NB4 (cell line): Measurements from ENCODE around the gene FAM53B.

ENCODE experiments used
- DNase-seq: peaks from one replicate; pipeline ENCODE4 v3.0.0; 2010; ENCODE audit warnings: low read depth
- H3K4me3 ChIP-seq: one replicate; pipeline ENCODE4 v1.5.1; 2011; ENCODE audit warnings: mild to moderate bottlenecking, low read depth, low read length, moderate library complexity
- MYC ChIP-seq: IDR thresholded peaks from 2 replicates; pipeline ENCODE4 v1.6.1; 2011; ENCODE audit warnings: low read depth, low read length
- POLR2A ChIP-seq: IDR thresholded peaks from 2 replicates; pipeline ENCODE4 v1.6.1; 2011; ENCODE audit warnings: mild to moderate bottlenecking; ENCODE audit not compliant: insufficient read length; ENCODE audit errors: extremely low read depth
- TF ChIP-seq, protein P1 (sequence below): IDR thresholded peaks from 2 replicates; pipeline ENCODE4 v1.6.1; 2011; ENCODE audit warnings: low read depth, low read length
- TF ChIP-seq, protein P2 (sequence below): IDR thresholded peaks from one replicate; pipeline ENCODE4 v1.5.1; 2012; ENCODE audit warnings: low read depth, low read length

The FAM53B gene

DNA sequence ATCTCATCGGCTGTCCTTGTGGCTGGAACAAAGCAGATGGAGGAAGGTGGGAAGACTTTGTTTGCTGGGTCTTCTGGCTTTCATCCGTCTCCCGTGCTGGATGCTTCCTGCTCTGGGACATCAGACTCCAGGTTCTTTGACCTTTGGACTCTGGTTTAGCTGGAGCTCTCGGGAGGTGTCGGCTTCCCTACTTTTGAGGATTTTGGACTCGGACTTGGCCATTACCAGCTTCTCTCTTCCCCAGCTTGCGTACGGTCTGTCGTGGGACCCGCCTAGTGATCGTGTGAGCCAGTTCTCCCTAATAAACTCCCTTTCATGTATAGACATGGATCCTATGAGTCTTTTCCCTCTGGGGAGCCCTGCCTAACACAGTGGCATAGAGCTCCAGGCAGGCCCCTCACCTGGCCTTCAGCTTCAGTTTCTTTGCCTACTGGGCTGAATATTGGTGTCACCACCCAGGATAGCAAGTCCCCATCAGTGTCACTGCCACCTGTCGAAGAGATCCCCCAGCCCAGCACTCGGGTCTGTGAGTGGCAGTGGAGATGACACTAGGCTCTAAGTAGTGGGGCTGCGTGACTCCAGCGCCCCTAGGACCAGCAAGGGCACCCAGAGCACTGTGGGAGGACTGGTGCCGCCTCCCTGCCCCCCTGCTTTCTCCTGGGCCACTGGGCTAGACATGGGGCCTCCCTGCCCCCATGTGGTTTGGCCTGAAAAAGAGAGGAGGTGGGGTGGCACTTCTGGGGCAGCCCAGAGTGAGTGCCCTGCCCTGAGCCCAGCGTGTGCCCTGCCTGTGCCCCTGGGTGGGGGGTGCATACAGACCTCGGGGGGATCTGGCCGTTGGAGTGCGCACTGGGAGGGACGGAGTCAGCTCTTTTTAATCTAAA lies 147.0 kb downstream of the FAM53B start:
- TF ChIP-seq MYC (no peak), POLR2A (no peak)
- TF ChIP-seq, protein P1, sequence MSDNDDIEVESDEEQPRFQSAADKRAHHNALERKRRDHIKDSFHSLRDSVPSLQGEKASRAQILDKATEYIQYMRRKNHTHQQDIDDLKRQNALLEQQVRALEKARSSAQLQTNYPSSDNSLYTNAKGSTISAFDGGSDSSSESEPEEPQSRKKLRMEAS, result no peak
- TF ChIP-seq, protein P2, sequence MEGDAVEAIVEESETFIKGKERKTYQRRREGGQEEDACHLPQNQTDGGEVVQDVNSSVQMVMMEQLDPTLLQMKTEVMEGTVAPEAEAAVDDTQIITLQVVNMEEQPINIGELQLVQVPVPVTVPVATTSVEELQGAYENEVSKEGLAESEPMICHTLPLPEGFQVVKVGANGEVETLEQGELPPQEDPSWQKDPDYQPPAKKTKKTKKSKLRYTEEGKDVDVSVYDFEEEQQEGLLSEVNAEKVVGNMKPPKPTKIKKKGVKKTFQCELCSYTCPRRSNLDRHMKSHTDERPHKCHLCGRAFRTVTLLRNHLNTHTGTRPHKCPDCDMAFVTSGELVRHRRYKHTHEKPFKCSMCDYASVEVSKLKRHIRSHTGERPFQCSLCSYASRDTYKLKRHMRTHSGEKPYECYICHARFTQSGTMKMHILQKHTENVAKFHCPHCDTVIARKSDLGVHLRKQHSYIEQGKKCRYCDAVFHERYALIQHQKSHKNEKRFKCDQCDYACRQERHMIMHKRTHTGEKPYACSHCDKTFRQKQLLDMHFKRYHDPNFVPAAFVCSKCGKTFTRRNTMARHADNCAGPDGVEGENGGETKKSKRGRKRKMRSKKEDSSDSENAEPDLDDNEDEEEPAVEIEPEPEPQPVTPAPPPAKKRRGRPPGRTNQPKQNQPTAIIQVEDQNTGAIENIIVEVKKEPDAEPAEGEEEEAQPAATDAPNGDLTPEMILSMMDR, result no peak
- H3K4me3 ChIP-seq, result no peak overlapping the region
- no peak for DNase-seq

DNA sequence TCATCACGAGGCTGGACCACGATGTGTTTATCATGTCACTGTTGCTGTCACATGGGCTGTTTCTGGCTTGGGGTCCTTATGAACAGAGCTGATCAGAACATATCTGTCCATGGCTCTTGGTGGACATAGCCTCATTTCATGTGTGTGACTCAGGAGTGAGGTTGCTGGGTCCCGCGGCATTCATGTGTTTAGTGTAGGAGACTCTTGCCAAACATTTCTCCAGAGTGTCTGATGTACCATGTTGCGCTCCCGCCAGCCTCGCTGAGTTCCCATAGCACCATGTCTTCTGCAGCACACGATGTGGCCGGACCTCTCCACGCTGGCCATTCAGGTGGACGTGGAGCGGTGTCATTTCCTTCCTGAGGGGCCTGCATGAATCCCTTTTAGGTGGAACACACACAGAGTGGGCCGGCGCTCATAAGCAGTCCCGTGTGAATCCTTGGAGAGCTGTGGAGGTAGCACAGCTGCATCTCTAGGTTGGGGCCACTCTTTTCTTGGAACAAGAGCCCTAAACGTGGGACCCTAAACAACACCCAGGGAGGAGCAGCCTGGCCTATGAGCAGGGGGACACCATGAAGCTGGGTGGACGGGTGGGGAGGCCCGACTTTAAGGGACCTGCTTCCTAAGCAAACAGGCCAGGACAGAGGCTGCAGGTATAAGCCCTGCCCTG lies 147.9 kb downstream of the FAM53B start:
- no peak for DNase-seq
- H3K4me3 ChIP-seq, result no peak overlapping the region
- no peak for TF ChIP-seq POLR2A
- TF ChIP-seq, protein P2, result no peak
- TF ChIP-seq, protein P1, result no peak
- no peak for TF ChIP-seq MYC

DNA sequence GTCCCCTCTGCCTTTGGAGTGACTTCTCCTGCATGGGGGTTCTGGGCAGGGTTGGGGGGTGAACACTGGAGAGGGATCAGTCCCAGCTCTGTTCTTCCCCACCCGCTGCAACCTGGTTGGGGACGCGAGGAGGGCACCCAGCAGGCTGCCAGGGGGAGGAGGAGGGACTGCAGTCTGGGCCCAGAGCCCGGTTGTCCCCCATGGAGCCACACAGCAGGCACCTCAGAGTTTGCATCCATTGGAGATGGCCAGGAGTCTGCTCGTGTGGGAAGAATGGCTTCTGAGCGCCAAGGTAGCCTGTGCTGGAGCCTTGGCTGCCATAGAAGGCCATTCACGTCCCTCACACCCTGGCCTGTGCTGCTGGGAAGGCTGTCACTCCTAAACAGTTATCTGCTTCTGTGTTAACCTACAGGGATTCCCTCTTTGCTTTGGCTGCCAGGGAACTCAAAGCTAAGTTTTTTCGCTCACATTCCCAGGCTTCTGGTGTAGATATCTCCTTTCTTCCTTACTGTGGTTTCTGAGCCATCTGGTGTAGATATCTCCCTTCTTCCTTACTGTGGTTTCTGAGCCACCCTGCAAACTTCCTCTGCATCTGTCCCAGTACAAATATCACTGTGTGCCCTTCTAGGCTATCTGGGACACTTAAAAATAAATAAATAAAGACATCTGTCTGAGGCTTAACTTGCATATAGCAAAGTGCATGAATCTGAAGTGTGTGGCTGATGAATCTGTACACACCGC lies 148.9 kb downstream of the FAM53B start:
- TF ChIP-seq, protein P2, result no peak
- TF ChIP-seq POLR2A, result no peak
- TF ChIP-seq, protein P1, result no peak
- TF ChIP-seq MYC, result no peak
- H3K4me3 ChIP-seq, result no peak overlapping the region
- DNase-seq, result peak; percentile 57

DNA sequence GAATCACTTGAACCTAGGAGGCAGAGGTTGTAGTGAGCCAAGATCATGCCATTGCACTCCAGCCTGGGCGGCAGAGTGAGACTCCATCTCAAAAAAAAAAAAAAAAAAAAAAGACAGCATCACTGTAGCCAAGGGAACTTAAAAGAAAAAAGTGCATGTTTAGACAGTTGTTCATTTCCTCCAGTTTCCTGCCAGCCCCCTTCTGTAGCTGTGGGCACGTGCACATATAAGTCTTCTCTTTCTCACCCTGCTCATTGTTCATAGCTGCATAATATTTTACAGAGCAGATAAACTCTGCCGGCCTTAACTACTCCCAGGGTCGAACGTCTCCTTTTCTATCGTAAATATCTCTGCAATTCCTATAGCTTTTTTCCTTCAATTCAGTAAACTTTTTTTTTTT lies 149.9 kb downstream of the FAM53B start:
- no peak for DNase-seq
- H3K4me3 ChIP-seq, result no peak overlapping the region
- TF ChIP-seq MYC (no peak), POLR2A (no peak)
- TF ChIP-seq, protein P2, result no peak
- TF ChIP-seq, protein P1, result no peak

DNA sequence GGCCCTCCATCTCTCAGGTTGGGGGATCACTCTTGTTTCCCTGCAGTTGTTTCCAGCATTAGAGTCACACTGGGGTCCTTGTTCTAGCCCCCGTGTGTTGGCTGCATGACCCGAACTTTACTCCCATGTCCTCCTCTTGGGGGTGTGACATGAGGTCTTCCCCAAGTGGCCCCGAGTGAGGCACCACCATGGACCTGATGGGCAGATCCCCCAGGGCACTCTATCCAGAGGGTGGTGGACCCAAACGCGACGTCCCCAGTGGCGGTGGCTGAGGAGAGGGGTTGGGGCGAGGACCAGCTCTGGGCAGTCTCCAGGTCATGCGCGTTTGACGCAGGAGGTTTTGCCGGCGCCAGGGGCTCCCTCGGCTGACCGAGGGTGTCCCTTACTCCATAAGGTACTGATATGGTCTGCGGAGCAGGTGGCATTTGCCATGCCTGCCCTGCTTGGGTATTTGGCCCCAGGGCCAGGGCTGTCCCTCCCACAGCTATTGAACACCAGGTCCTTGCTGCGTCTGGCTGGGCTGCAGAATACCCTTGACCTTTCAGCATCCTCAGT lies 150.7 kb downstream of the FAM53B start:
- no peak overlapping the region for H3K4me3 ChIP-seq
- no peak for TF ChIP-seq MYC
- TF ChIP-seq, protein P1, result no peak
- TF ChIP-seq, protein P2, result no peak
- no peak for TF ChIP-seq POLR2A
- no peak for DNase-seq
